Chondrocyte (in vitro differentiated cells): Measurements from ENCODE around the gene SDSL. TPM values are rescaled to one million over a fixed set of nuclear protein-coding genes. Genes with fewer than 3 reads are reported as not detected.

ENCODE experiments used
- DNase-seq: peaks from one replicate; pipeline ENCODE4 v3.0.0; 2021; ENCODE audit warnings: mixed read lengths, low spot score
- H3K27ac Mint-ChIP-seq: one replicate; pipeline ENCODE4 v1.8.0; 2021; ENCODE audit warnings: mild to moderate bottlenecking, moderate library complexity, mixed read lengths; ENCODE audit not compliant: unreplicated experiment
- H3K27me3 Mint-ChIP-seq: 2 replicates; pipeline ENCODE4 v1.8.0; 2021; ENCODE audit warnings: low read depth, mixed read lengths
- H3K36me3 Mint-ChIP-seq: 2 replicates; pipeline ENCODE4 v1.8.0; 2021; ENCODE audit warnings: low read depth, mixed read lengths
- H3K4me1 Mint-ChIP-seq: 2 replicates; pipeline ENCODE4 v1.8.0; 2021; ENCODE audit warnings: low read depth, mild to moderate bottlenecking, mixed read lengths
- H3K4me3 Mint-ChIP-seq: one replicate; pipeline ENCODE4 v1.8.0; 2021; ENCODE audit warnings: mild to moderate bottlenecking, moderate library complexity, mixed read lengths; ENCODE audit not compliant: unreplicated experiment
- H3K9me3 Mint-ChIP-seq: 2 replicates; pipeline ENCODE4 v1.8.0; 2021; ENCODE audit warnings: low read depth, mixed read lengths
- total RNA-seq: library from RNA; stranded (reverse); gene quantifications from 3 replicates; pipeline ENCODE4 v1.2.1, GENCODE V29; 2021
- TF ChIP-seq, protein P1 (sequence below): fragments of 200-600 bp; sonication (generic); IDR thresholded peaks from 2 replicates; pipeline ENCODE4 v1.5.0; 2021; ENCODE audit warnings: antibody characterized with exemption, mild to moderate bottlenecking, moderate library complexity

SDSL gene
- total RNA-seq, 1 donor from 2014 or later: 8.4 TPM

DNA sequence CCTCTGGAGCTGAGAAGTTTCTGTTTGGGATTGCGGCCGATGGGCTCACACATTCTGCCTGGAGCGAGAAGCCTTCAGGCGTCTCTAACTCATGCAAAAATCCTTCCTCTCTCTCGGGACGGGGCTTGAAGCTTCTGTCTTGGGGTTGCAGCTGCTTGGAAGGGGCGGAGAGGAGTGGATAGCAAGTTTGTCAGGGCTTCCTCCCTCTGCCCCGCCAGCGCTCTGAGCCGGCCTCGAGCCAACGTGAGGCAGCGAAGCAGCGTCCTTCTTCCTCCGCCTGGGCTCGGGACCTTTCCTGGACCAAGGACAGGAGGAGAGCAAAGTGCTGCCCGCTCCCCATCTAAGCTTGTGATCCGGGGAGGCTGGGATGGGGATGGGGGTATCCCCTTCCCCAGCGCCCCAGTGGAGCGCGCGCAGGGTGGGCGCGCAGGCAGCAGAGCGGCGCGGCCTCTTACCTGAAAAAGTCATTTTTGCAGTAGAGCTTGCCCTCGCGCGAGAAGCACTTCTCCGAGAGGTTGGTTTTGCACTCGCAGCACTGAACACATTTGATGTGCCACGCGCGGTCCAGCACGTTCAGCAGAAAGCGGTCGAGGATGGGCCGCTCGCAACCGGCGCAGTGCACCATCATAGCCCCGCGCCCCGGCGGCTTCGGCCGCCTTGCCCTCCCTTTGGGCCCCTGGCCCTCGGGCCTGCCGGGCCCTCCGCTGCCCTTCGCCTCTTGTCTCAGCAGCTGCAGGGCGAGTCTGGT is 48.9 kb downstream of the SDSL start:
- Mint-ChIP-seq H3K4me1 (peaks cover 21% of the 10 kb centered on the region), H3K36me3 (no peaks in the 10 kb centered on the region), H3K9me3 (no peaks in the 10 kb centered on the region), H3K27ac (no peak overlapping the region), H3K27me3 (peaks cover 79% of the 10 kb centered on the region), H3K4me3 (no peak overlapping the region)
- no peak for DNase-seq
- TF ChIP-seq, protein P1, sequence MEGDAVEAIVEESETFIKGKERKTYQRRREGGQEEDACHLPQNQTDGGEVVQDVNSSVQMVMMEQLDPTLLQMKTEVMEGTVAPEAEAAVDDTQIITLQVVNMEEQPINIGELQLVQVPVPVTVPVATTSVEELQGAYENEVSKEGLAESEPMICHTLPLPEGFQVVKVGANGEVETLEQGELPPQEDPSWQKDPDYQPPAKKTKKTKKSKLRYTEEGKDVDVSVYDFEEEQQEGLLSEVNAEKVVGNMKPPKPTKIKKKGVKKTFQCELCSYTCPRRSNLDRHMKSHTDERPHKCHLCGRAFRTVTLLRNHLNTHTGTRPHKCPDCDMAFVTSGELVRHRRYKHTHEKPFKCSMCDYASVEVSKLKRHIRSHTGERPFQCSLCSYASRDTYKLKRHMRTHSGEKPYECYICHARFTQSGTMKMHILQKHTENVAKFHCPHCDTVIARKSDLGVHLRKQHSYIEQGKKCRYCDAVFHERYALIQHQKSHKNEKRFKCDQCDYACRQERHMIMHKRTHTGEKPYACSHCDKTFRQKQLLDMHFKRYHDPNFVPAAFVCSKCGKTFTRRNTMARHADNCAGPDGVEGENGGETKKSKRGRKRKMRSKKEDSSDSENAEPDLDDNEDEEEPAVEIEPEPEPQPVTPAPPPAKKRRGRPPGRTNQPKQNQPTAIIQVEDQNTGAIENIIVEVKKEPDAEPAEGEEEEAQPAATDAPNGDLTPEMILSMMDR: no peak

DNA sequence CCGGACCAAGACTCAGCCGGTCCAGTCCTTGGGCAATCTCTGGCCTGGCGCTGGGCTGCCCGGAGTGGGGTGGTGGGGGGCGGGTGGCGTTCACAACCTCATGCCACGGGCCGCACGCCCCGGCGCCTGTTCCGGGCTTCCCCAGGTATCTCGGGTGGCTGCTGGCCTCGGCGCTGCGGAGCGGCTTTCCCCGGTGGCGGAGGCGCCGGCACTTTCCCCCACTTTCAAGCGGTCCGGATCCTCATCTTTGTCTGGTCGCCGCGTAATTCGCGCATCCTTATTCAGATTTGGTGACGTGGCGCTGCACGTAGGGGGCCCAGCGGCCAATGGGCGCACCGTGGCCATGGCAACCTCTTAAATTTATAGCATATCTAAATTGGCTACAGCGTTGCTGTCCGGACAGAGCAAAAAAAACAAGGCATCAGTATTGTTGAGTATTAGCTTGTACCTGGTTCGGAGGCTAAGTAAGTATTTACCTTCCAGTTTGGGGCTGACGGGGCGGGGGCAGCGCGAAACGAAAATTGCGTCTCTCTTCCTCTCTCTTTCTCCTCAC is 49.5 kb downstream of the SDSL start, which contains the start of gene LHX5:
TSS of gene LHX5 (minus strand) at position 253 of the 553 bp plus-strand sequence. CDS start 373 bp downstream, outside the sequence.
- no peak within 1 kb of the TSS for H3K4me3 Mint-ChIP-seq
- H3K27me3 Mint-ChIP-seq: peaks cover 75% of the 10 kb centered on the region
- H3K27ac Mint-ChIP-seq: no peak within 1 kb of the TSS
- H3K36me3 Mint-ChIP-seq: no peaks in the 10 kb centered on the region
- H3K4me1 Mint-ChIP-seq: peaks cover 21% of the 10 kb centered on the region
- DNase-seq: no peak
- H3K9me3 Mint-ChIP-seq: no peaks in the 10 kb centered on the region
- TF ChIP-seq, protein P1: no peak

DNA sequence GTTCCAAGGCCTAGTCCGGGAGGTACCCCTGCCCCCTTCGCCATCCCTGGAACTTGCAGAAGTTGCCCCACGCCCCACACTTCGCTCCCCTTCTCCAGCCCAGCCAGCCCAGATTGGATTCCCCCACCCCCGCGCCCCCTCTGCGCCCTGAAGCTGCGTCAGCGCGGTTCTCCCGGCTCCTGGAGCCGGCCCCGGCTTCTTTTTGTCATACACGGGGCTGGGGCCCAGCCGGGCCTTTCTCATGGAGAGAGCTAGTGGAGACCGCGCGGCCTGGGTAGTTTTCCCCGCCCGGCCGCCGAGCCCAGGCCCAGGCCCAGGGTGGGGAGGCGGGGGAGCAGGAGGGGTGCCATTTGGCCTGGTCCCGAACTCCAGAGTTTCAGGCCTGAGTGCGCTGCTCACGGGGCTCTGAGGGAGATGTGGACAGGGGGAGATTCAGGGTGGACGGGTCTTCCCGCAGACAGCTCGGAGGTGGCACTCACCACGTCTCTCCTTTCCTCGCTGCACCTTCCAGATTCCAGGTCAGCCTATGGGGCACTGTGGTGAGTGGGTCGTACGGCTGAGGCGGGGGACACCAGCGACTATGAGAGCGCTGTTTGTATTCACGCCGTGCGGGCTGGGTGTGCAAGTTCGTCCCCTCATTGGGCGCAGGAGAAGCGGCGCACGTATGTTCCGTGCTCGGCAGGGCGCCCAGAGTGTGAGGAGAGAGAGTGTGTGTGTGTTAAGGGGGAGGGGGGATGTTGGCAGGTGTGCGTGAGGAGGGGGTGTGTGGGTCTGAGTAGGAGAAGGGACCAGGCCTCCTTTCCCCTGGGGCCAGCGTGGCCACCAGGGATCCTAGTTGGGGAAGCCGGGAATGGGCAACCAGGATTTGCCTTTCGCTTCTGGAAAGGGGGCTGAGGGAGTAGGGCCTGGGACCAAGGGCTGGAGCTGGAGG is 50.3 kb downstream of the SDSL start:
- TF ChIP-seq, protein P1: no peak
- Mint-ChIP-seq H3K4me1 (peaks cover 18% of the 10 kb centered on the region), H3K4me3 (no peak overlapping the region), H3K27ac (no peak overlapping the region), H3K36me3 (no peaks in the 10 kb centered on the region), H3K9me3 (no peaks in the 10 kb centered on the region), H3K27me3 (peaks cover 76% of the 10 kb centered on the region)
- DNase-seq: no peak

DNA sequence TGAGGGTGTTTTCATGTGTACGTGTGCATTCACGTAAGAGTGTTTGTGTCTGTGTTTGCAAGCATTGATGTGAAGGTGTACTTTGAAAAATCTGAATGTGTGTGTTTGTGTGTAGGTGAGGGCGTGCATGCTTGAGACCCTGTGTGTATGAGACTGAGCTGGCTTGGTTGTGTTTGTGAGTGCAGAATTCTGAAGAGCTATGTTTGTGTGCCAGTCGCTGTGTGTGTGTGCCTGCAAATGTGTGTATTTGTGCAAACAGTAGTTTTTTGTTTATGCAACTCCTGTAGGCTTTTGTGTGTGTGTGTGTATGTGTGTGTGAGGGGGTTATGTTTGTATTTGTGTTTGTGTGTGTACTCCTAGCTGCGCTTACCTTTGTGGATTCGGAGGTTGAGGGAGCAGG is 51.2 kb downstream of the SDSL start:
- H3K9me3 Mint-ChIP-seq: no peaks in the 10 kb centered on the region
- H3K4me3 Mint-ChIP-seq: no peak overlapping the region
- H3K27me3 Mint-ChIP-seq: peaks cover 83% of the 10 kb centered on the region
- no peaks in the 10 kb centered on the region for H3K36me3 Mint-ChIP-seq
- H3K4me1 Mint-ChIP-seq: peaks cover 16% of the 10 kb centered on the region
- TF ChIP-seq, protein P1: no peak
- DNase-seq: no peak
- H3K27ac Mint-ChIP-seq: no peak overlapping the region

DNA sequence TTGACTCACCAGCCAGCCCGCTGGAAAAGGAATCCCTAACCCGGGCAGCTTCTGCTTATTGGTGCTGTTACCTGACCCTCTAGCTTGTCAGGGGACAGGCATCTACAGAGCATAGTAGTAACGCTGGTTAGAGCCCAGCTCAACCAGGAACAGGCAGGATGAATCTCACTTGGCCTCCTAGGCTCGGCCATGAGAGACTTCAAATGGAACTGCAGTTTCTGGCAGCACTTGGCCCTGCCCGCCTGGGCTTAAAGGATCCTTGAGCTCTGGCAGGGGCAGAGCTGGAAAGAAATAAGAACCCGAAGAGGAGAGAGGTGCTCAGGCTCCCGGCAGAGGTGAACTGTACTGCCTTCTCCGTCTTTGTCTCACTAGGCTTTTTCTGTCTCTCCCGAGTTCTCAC is 51.8 kb downstream of the SDSL start:
- Mint-ChIP-seq H3K9me3 (no peaks in the 10 kb centered on the region), H3K4me1 (peaks cover 16% of the 10 kb centered on the region), H3K4me3 (no peak overlapping the region), H3K27me3 (peaks cover 81% of the 10 kb centered on the region), H3K27ac (no peak overlapping the region), H3K36me3 (no peaks in the 10 kb centered on the region)
- TF ChIP-seq, protein P1: no peak
- no peak for DNase-seq
